ENCODE data around the gene PRPF40B.

Gene PRPF40B

DNA sequence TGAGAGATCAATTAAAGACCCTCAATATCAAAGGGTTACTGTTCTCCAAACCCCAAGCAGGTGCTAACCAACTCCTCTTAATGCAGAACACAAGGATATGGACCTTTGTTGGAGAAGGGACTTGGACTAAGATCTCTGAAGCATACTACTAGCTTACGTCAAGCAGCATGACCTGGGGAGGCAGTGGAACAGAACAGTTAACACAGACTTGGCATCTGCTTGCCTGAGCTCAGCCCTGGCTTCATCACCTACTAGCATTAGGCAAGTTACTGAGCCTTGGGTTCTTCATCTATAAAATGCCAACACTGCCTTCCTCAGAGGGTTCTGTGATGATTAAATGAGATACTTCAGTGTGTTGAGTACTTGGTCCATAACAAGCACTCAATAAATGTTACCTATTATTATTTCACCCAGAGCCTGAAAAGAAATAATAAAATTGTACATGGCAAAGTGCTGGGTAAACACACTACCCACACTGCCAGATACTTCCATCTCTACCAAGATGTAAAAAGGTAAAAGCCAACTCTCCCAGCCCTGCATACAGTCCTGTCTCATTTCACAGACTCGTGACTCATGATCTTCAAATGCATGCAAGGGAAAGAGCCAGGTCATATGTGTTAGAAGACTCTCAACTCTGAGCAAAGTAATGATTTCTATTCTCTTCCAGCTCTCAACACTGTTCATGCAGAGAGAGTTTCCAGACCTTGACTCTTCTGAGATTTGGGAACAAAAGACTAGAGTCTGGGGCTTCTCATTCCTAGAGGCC lies 44.1 kb downstream of the PRPF40B start:
- H3K27ac ChIP-seq, result no peak overlapping the region
- TF ChIP-seq ZFX (IDR thresholded peaks at IDR 0.05; ENCODE audit: borderline replicate concordance), result no peak
- TF ChIP-seq, protein P1, sequence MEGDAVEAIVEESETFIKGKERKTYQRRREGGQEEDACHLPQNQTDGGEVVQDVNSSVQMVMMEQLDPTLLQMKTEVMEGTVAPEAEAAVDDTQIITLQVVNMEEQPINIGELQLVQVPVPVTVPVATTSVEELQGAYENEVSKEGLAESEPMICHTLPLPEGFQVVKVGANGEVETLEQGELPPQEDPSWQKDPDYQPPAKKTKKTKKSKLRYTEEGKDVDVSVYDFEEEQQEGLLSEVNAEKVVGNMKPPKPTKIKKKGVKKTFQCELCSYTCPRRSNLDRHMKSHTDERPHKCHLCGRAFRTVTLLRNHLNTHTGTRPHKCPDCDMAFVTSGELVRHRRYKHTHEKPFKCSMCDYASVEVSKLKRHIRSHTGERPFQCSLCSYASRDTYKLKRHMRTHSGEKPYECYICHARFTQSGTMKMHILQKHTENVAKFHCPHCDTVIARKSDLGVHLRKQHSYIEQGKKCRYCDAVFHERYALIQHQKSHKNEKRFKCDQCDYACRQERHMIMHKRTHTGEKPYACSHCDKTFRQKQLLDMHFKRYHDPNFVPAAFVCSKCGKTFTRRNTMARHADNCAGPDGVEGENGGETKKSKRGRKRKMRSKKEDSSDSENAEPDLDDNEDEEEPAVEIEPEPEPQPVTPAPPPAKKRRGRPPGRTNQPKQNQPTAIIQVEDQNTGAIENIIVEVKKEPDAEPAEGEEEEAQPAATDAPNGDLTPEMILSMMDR (IDR thresholded peaks at IDR 0.05), result no peak

DNA sequence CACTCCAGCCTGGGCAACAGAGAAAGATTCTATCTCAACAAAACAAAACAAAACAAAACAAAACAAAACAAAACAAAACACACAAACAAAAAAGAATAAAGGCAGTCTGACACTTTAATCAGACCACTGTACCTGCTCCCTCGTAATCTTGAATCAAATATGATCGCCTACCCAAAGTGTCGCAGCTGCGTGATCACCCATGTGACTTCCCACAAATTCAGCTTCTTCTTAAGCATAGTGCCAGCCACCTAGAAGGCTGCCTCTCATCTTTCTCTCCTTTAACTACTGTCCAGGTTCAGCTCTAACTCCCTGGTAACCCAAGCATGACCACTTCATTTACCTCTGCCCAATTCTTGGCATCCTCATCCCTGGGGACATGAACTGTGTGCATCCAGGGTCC lies 46.4 kb downstream of the PRPF40B start:
- TF ChIP-seq ZFX (IDR thresholded peaks at IDR 0.05; ENCODE audit: borderline replicate concordance), result no peak
- TF ChIP-seq, protein P1 (IDR thresholded peaks at IDR 0.05), result no peak
- no peak overlapping the region for H3K27ac ChIP-seq

DNA sequence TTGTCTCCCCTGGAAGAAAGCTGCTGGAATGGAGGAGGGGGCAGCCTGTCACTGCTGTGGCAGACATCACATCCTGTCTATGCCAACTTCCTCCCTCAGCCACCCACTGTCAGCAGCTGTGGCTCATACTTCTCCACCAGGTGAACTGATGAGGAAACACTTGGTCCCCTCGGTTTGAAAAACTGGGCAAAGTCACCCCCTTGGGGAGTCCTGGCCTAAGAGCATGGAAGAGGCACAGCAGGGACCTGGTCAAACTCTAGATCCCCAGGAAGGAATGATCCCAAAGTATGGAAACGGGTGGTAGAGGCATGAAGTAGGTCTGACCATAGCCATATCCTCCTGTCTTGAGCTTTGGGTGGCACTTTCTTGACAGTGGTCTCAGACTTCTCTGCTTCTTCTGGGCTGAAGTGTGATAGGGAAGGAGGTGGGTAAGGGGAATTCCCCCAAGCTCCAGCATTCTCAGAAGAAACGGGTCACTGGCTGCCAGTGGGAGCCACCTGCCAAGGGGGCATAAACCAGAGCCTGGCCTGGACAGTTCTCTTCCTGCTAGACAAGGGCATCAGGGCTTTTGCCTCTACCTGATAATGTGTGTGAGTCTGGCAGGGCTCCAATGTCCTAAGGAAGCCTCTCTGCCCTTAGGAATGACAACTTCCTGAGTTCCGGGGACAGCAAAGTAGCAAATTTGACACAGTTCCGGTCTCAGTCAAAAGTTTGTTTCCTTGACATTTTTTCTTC lies 47.8 kb downstream of the PRPF40B start:
- no peak overlapping the region for H3K27ac ChIP-seq
- TF ChIP-seq ZFX (IDR thresholded peaks at IDR 0.05; ENCODE audit: borderline replicate concordance), result no peak
- TF ChIP-seq, protein P1 (IDR thresholded peaks at IDR 0.05), result no peak

DNA sequence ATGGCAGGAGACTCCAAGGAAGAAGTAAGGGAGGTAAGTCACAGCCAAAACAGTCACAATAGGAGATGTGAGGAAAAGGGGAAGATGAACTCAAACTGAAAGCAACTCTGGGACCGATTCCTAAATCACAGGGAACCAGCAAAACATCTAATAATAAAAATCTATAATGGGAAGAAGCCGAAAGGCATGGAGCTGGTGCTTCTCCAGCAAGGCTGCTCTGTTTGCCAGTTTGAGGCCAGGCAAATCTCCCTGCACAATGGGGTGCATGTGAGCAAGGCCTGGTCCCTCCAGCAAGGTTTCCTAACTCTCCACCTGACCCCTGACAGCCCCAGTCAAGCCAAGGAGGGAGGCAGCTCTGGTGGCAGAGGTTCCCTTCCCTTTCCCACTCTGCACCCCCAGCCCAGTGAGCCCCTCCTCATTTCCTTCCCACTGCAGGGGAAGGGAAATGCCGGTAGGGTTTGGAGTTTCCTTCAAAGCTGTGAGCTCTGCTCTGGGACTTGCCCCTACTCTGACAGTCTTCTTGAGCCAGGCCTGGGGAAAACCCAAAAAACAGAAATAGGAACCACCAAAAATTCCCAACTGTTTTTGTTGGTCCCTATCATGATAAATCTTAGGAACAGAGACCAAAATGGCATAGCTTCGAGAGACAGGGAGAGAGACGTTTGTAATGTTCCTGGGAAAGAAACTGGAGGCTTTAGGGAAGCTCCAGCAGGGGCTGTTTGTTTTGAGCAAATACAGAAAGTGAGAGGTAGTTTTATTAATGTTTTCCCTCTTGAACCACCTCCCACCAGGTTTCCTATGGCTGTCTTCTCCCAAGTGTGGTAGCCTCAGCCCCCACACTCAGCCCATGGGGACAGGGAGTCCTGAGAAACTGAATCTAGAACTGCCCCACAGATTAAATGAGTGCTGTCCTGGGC lies 49.2 kb downstream of the PRPF40B start:
- TF ChIP-seq, protein P1 (IDR thresholded peaks at IDR 0.05), result no peak
- TF ChIP-seq ZFX (IDR thresholded peaks at IDR 0.05; ENCODE audit: borderline replicate concordance), result no peak
- H3K27ac ChIP-seq, result no peak overlapping the region

DNA sequence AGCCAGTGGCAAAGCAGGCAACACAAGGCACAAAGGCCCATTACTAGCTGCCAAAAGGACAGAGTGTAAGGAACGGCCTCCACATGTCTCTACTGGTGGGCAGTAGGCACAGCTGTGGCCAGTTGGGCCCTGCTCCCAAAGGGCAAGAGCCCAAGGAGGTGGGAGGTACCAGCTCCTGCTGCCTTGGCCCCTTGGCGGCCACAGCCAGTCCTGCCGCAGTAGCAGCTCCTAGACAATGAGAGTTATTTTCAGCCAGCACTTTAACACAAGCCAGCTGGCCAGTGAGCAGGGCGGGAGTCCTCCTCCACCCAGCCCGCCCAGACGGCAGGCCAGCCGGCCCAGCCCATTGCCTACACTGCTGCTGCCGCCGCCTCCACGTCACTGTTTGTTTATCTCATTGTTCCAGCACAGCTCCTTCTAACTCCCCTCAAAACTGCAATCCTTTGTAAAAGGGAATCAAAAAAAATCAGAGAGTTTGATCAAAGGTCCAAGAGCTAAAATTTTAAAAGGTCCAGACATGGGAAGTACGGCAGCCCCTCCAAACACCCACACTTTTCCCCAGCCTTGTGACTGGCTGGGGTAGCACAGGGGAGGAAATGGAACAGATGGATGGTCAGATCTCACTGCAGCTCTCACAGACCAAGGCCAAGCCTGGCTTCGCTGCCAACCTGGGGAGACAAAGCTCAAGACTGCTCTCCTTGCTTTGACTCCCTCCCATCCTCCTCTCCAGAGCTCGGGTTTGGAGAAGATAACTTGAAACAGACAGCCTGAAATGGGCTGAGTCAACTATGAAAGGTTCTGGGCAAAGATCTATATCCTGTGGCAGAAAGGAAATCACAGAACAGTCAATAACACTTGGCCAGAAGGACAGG lies 50.3 kb downstream of the PRPF40B start:
- no peak overlapping the region for H3K27ac ChIP-seq
- TF ChIP-seq, protein P1 (IDR thresholded peaks at IDR 0.05), result no peak
- TF ChIP-seq ZFX (IDR thresholded peaks at IDR 0.05; ENCODE audit: borderline replicate concordance), result no peak

DNA sequence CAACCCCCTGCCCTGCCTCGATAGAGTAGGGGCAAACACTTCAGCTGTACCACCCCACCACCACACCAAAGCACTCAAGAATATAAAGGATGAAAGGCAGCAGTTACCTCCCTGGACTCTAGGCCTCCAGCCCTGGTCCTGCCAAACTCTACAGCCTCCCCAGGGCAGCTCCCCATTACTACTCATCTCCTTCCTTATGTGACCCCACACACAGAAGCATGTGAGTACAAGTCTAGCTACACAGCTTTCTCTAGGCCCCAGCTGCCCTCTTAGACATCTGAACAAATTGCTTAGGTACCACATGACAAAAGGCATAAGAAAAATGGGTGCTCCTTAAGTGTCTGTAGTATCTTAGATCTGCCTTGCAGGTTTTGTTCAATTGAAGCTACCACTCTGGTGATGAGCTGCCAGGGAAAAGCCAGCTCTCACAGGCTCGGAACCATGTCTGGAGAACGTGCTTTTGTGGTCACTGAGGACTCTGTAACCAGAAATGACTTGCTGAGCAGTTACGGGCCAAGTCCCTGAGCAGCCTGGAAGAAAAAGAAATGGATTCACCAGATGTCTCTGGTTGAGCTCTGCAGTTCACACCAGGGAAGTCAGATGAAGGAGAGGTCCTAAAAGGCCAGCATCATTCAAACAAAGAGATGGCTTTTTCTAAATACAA lies 51.1 kb downstream of the PRPF40B start:
- no peak for TF ChIP-seq ZFX (IDR thresholded peaks at IDR 0.05; ENCODE audit: borderline replicate concordance)
- TF ChIP-seq, protein P1 (IDR thresholded peaks at IDR 0.05), result no peak
- H3K27ac ChIP-seq, result no peak overlapping the region
